ENCODE measurements around the gene ACAT1.

DNA sequence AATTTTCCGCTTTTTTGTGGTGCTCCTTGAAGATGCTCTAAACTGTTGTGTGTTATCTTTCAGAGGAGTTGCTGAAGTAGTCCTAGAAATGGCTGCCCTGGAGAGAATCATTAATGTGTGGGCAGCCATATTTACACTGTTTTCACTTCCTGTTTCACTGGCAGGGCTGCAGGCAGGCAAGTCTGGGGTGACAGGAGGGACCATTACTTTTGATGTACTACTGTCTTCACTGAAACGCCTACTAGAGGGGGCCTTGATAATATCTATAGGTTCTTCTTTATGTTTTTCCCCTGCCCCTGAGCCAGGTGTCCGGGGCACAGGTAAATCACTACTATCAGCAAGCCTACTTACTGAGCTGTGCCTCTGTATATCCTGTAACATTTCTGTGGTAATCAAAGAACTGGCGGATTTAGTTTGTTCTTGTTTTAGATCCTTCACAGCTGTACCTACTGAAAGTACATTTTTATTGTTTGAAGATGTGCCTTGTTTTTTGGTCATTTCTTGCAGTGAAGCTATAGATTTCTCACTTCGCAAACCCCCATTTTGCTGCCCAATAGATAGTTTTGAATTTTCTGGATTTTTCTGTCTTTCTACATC is 39.7 kb downstream of the ACAT1 start:
- TF ChIP-seq, protein P1, sequence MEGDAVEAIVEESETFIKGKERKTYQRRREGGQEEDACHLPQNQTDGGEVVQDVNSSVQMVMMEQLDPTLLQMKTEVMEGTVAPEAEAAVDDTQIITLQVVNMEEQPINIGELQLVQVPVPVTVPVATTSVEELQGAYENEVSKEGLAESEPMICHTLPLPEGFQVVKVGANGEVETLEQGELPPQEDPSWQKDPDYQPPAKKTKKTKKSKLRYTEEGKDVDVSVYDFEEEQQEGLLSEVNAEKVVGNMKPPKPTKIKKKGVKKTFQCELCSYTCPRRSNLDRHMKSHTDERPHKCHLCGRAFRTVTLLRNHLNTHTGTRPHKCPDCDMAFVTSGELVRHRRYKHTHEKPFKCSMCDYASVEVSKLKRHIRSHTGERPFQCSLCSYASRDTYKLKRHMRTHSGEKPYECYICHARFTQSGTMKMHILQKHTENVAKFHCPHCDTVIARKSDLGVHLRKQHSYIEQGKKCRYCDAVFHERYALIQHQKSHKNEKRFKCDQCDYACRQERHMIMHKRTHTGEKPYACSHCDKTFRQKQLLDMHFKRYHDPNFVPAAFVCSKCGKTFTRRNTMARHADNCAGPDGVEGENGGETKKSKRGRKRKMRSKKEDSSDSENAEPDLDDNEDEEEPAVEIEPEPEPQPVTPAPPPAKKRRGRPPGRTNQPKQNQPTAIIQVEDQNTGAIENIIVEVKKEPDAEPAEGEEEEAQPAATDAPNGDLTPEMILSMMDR (IDR thresholded peaks at IDR 0.05; ENCODE audit: low read length), result peak; percentile 4; the same call in 1 of the 2 replicates
- no peak for TF ChIP-seq EZH2phosphoT487 (IDR thresholded peaks at IDR 0.05; ENCODE audit: low read length)
